Smooth muscle cell (in vitro differentiated cells): ENCODE results near the gene TAB2. TPM values are rescaled to one million over a fixed set of nuclear protein-coding genes. Genes with fewer than 3 reads are reported as not detected.
A peak's percentile ranks its signal among the peaks of the same experiment; 100 is the strongest.

ENCODE experiments used
- DNase-seq: peaks from one replicate; lab custom pipeline; 2025; ENCODE audit not compliant: unreplicated experiment; lab: John Stamatoyannopoulos, UW
- H2AFZ ChIP-seq: fragments of 200-600 bp; sonication (generic); 2 replicates; pipeline ENCODE4 v1.6.0; 2016; ENCODE audit warnings: antibody characterized with exemption, low read depth, mild to moderate bottlenecking
- H3F3A ChIP-seq: fragments of 200-600 bp; sonication (generic); 2 replicates; pipeline ENCODE4 v1.6.0; 2017; ENCODE audit warnings: antibody characterized with exemption, low read depth
- H3K27ac ChIP-seq: fragments of 200-600 bp; sonication (generic); 2 replicates; pipeline ENCODE4 v1.5.1; 2016; ENCODE audit warnings: low read depth, mild to moderate bottlenecking
- H3K27me3 ChIP-seq: fragments of 200-600 bp; sonication (generic); 2 replicates; pipeline ENCODE4 v1.6.1; 2016; ENCODE audit warnings: low read depth, mild to moderate bottlenecking
- H3K36me3 ChIP-seq: fragments of 200-600 bp; sonication (generic); 2 replicates; pipeline ENCODE4 v1.5.1; 2016; ENCODE audit warnings: low read depth
- H3K4me1 ChIP-seq: fragments of 200-600 bp; sonication (generic); 2 replicates; pipeline ENCODE4 v1.5.1; 2016; ENCODE audit warnings: low read depth
- H3K4me2 ChIP-seq: fragments of 200-600 bp; sonication (generic); 2 replicates; pipeline ENCODE4 v1.6.0; 2016; ENCODE audit warnings: mild to moderate bottlenecking
- H3K4me3 ChIP-seq: fragments of 200-600 bp; sonication (generic); 2 replicates; pipeline ENCODE4 v1.5.1; 2016; ENCODE audit warnings: mild to moderate bottlenecking
- H3K79me2 ChIP-seq: fragments of 200-600 bp; sonication (generic); 2 replicates; pipeline ENCODE4 v1.6.0; 2016; ENCODE audit warnings: low read depth, mild to moderate bottlenecking
- H3K9ac ChIP-seq: fragments of 200-600 bp; sonication (generic); 2 replicates; pipeline ENCODE4 v1.6.0; 2016; ENCODE audit warnings: low read depth
- H3K9me3 ChIP-seq: fragments of 200-600 bp; sonication (generic); replicated peaks from 2 replicates; pipeline ENCODE4 v1.5.1; 2016; ENCODE audit warnings: low read depth
- H4K20me1 ChIP-seq: fragments of 200-600 bp; sonication (generic); 2 replicates; pipeline ENCODE4 v1.6.0; 2016; ENCODE audit warnings: low read depth
- WGBS: methylation state at CpG from one replicate; pipeline ENCODE4 v1.1.7; 2016; ENCODE audit warnings: low lambda C conversion rate; 5-methylcytosine and 5-hydroxymethylcytosine counted together
- polyA plus RNA-seq: library from polyadenylated mRNA; unstranded; fragments of >200 nt; fragmentation: Nextera tagmentation; extraction: Ambion mirVana; gene quantifications from 2 replicates; pipeline ENCODE4 v1.2.1, GENCODE V29; 2016
- total RNA-seq: library from RNA; depleted of rRNA; stranded (reverse); fragments of >200 nt; gene quantifications from 2 replicates; pipeline ENCODE4 v1.2.3, GENCODE V29; 2014
- TF ChIP-seq, protein P1 (sequence below): fragments of 200-600 bp; sonication (generic); IDR thresholded peaks from 2 replicates; pipeline ENCODE4 v1.5.1; 2017; ENCODE audit warnings: borderline replicate concordance, mild to moderate bottlenecking, antibody characterized with exemption; ENCODE audit not compliant: insufficient read depth, poor library complexity, severe bottlenecking

The TAB2 gene
- total and polyA plus RNA-seq, 2 experiments from 2014 or later: 12.6 to 78.5 TPM

DNA sequence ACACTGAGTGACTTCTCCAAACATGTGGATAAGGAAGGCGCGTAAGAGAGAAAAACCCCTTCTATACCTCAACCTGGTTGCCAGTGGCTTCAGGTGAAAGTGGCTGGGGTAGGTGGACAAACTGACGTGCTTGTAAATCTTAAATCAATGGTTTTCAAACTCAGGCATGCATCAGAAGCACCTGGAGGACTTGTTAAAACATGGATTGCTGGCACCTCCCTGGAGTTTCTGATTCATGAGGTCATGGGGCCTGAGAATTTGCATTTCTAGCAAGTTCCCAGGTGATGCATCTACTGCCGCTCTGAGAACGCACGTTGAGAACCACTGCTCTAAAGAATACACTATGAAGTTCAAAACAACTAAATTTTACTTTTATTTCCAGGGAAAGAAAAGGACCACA, 31.9 kb upstream of the TAB2 start:
- Histone ChIP-seq H3K27ac (peak overlapping the region; percentile 79), H3K9ac (peak overlapping the region; percentile 63), H3K79me2 (no peaks in the 10 kb centered on the region), H3K36me3 (no peaks in the 10 kb centered on the region), H2AFZ (no peak overlapping the region), H4K20me1 (no peaks in the 10 kb centered on the region), H3K27me3 (no peaks in the 10 kb centered on the region), H3K9me3 (no peaks in the 10 kb centered on the region), H3K4me1 (no peaks in the 10 kb centered on the region), H3F3A (no peaks in the 10 kb centered on the region), H3K4me2 (no peak overlapping the region), H3K4me3 (no peak overlapping the region)
- TF ChIP-seq, protein P1, sequence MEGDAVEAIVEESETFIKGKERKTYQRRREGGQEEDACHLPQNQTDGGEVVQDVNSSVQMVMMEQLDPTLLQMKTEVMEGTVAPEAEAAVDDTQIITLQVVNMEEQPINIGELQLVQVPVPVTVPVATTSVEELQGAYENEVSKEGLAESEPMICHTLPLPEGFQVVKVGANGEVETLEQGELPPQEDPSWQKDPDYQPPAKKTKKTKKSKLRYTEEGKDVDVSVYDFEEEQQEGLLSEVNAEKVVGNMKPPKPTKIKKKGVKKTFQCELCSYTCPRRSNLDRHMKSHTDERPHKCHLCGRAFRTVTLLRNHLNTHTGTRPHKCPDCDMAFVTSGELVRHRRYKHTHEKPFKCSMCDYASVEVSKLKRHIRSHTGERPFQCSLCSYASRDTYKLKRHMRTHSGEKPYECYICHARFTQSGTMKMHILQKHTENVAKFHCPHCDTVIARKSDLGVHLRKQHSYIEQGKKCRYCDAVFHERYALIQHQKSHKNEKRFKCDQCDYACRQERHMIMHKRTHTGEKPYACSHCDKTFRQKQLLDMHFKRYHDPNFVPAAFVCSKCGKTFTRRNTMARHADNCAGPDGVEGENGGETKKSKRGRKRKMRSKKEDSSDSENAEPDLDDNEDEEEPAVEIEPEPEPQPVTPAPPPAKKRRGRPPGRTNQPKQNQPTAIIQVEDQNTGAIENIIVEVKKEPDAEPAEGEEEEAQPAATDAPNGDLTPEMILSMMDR: no peak
- no peak for DNase-seq
- 73% methylated on average over 6 of the region's 6 CpGs for WGBS

DNA sequence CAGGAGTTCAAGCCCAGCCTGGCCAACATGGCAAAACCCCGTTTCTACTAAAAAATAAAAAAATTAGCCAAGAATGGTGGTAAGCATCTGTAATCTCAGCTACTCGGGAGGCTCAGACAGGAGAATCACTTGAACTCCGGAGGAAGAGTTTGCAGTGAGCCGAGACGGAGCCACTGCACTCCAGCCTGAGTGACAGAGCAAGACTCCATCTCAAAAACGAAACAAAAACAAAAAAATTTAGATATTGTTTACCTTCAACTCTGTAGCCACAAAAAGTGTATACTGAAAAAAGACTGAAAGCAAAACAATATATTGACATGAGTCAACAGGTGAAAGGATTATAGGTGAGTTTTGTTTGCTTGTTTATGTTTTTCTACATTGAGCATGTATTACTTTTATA, 30.6 kb upstream of the TAB2 start:
- TF ChIP-seq, protein P1: no peak

DNA sequence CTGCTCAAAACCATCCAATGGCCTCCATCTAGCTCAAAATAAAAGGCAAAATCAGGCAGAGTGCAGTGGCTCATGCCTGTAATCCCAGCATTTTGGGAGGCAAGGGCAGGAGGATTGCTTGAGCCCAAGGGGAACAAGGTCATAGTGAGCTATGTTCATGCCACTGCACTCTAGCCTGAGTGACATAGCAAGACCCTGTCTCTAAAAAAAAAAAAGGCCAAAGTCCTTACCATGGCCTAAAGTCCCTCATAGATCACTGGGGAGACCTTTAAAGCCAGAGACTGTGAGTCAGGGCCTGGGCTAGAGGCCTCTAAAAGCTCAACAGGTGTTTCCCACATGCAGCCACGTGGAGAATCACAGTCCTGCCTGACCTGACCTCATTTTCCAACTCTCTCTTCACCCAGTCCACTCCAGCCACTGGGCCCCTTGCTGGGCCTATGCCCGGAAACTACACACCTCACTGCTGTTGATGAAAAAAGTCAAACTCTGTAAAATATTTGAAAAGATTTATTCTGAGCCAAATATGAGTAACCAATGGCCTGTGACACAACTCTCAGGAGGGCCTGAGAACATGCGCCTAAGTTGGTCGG, 28.2 kb upstream of the TAB2 start:
- H3K27ac ChIP-seq: peak overlapping the region; percentile 23
- TF ChIP-seq, protein P1: no peak
- no peak overlapping the region for H3K9ac ChIP-seq
- no peaks in the 10 kb centered on the region for H3F3A ChIP-seq
- no peak overlapping the region for H3K4me2 ChIP-seq
- WGBS: 89% methylated on average over 4 of the region's 4 CpGs
- H3K4me1 ChIP-seq: no peaks in the 10 kb centered on the region
- H2AFZ ChIP-seq: no peak overlapping the region
- H3K4me3 ChIP-seq: no peak overlapping the region
- no peaks in the 10 kb centered on the region for H3K36me3 ChIP-seq
- H4K20me1 ChIP-seq: no peaks in the 10 kb centered on the region
- no peaks in the 10 kb centered on the region for H3K9me3 ChIP-seq
- H3K79me2 ChIP-seq: no peaks in the 10 kb centered on the region
- no peak for DNase-seq
- no peaks in the 10 kb centered on the region for H3K27me3 ChIP-seq

More for the DNA sequence above, 30.6 kb upstream of the TAB2 start:
- WGBS: 84% methylated on average over 6 of the region's 6 CpGs
- Histone ChIP-seq H3K9ac (no peak overlapping the region), H3F3A (no peaks in the 10 kb centered on the region), H3K27me3 (no peaks in the 10 kb centered on the region), H3K79me2 (no peaks in the 10 kb centered on the region), H3K4me3 (no peak overlapping the region), H2AFZ (no peak overlapping the region), H3K4me2 (no peak overlapping the region), H3K9me3 (no peaks in the 10 kb centered on the region), H4K20me1 (no peaks in the 10 kb centered on the region), H3K27ac (no peak overlapping the region), H3K4me1 (no peaks in the 10 kb centered on the region), H3K36me3 (no peaks in the 10 kb centered on the region)
- DNase-seq: no peak

DNA sequence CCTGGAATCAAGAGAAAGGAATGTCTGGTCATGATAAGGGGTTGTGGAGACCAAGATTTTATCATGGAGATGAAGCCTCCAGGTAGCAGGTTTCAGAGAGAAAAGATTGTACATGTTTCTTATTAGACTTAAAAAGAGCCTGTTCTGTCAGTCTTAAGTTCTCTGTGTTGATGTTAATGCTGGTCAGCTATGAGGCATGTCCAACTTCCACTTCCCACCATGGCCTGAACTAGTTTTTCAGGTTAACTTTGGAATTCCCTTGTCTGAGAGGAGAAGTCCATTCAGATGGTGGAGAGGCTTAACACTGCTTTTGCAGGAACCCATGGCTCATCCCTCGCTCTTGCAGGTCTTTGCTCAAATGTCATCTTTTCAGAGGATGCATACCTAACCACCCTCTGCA, 27.5 kb upstream of the TAB2 start:
- Histone ChIP-seq H3K9me3 (no peaks in the 10 kb centered on the region), H2AFZ (no peak overlapping the region), H4K20me1 (no peaks in the 10 kb centered on the region), H3K79me2 (no peaks in the 10 kb centered on the region), H3K9ac (no peak overlapping the region), H3K4me1 (no peaks in the 10 kb centered on the region), H3K4me3 (no peak overlapping the region), H3F3A (no peaks in the 10 kb centered on the region), H3K27me3 (no peaks in the 10 kb centered on the region), H3K36me3 (no peaks in the 10 kb centered on the region), H3K4me2 (no peak overlapping the region), H3K27ac (peak overlapping the region; percentile 23)
- WGBS: 81% methylated on average over 1 of the region's 1 CpG
- TF ChIP-seq, protein P1: no peak
- DNase-seq: no peak
